ENCODE results near the gene HOXA13.

HOXA13 gene

GRCh38 chr7:27211764-27212204, 11.9 kb upstream of the HOXA13 start:
- TF ChIP-seq CTCF (IDR thresholded peaks at IDR 0.05) = no peak
- no peak overlapping the region for H3K4me3 ChIP-seq (ENCODE audit: low read depth in 1 of 2, low read length in 1 of 2)
- no peaks in the 10 kb centered on the region for H3K9me3 ChIP-seq
- H3K4me1 ChIP-seq (ENCODE audit: control insufficient read depth in 1 of 2, insufficient read depth in 1 of 2, low read depth in 1 of 2, low read length in 1 of 2) = peaks cover 0 to 6% of the 10 kb centered on the region in 2 experiments
- peaks cover 100% of the 10 kb centered on the region for H3K27me3 ChIP-seq
- H3K36me3 ChIP-seq = no peaks in the 10 kb centered on the region
- no peak overlapping the region for H3K27ac ChIP-seq

DNA sequence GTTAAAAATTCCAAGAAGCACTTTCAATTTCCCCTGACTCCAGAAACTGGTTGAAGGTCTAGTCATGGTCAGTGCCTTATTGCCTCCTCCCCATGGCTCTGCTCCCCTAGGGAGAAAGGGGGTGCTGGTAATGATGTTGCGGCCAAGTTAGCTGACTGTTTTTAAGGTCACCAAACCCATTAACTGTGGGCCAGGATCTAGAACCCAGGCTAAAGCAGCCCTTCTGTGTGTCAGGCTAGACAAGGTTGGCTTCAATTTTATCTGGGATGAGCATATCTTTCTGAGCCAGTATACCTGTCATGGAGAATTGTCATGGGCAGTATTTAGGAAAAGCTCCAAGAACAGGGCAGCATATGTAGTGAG, 11.2 kb upstream of the HOXA13 start:
- Histone ChIP-seq H3K4me3 (ENCODE audit: low read depth in 1 of 2, low read length in 1 of 2) (no peak overlapping the region), H3K4me1 (ENCODE audit: control insufficient read depth in 1 of 2, insufficient read depth in 1 of 2, low read depth in 1 of 2, low read length in 1 of 2) (peaks cover 0 to 6% of the 10 kb centered on the region in 2 experiments), H3K27me3 (peaks cover 100% of the 10 kb centered on the region), H3K27ac (no peak overlapping the region), H3K36me3 (no peaks in the 10 kb centered on the region), H3K9me3 (no peaks in the 10 kb centered on the region)
- TF ChIP-seq CTCF (IDR thresholded peaks at IDR 0.05) = no peak

DNA sequence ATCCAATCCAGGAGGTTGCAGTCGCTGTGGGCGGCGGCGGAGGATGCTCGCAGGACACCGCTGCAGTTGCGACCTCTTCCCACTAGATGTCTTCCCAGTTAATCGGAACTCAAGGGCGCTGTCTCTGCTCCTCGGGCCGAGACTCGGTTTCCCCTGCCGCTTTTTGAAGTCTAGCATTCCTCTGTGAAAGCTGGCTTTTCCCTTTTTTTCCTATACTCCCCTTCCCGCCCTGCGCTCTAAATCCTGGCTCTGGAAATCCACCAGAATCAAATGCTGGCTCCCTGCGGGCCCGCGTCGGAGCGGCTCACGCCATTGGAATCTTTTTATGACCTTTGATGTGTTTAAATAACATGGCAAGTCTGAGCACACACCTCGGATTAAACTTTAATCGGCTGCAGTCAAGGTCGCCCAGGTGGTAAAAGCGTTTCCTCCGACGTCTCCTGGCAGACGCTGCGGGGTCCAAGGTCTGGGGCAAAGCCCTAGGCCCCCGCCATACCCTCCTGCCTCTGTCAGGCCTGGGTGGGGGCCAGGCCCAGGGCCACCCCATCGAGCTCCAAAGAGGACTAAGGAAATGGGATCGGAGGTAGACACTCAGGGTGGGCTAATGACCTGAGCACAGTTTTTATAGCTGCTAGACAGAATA, 10.7 kb upstream of the HOXA13 start:
- H3K27ac ChIP-seq = no peak overlapping the region
- TF ChIP-seq CTCF (IDR thresholded peaks at IDR 0.05) = no peak
- H3K27me3 ChIP-seq = peaks cover 100% of the 10 kb centered on the region
- no peak overlapping the region for H3K4me3 ChIP-seq (ENCODE audit: low read depth in 1 of 2, low read length in 1 of 2)
- peaks cover 0 to 7% of the 10 kb centered on the region in 2 experiments for H3K4me1 ChIP-seq (ENCODE audit: control insufficient read depth in 1 of 2, insufficient read depth in 1 of 2, low read depth in 1 of 2, low read length in 1 of 2)
- H3K36me3 ChIP-seq = no peaks in the 10 kb centered on the region
- H3K9me3 ChIP-seq = no peaks in the 10 kb centered on the region

DNA sequence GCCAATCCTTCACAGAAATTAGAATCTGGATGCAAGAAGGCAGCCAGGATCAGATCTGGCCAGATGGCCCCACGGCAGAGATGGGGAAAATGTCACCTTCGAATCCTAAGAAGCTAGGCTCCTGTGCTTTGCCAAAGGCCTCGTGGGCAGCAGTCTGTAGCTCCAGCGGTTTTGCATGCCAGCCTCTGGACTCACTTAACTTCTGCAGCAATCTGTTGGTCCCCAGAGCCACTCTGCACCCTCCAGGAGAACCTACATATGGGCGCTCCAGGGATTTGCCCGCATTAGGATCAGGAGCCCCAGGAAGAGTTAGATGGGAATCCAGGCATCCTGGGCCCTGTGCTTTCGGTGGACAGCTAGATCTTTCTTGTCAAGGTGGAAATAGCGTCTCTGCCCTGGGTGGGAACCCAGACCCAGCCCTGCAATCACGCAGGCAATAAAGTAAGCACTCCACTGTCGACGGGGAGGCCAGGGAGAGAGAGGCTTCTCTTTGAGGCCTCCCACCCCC, 10.1 kb upstream of the HOXA13 start:
- no peak for TF ChIP-seq CTCF (IDR thresholded peaks at IDR 0.05)
- Histone ChIP-seq H3K27ac (no peak overlapping the region), H3K9me3 (no peaks in the 10 kb centered on the region), H3K36me3 (no peaks in the 10 kb centered on the region), H3K4me3 (ENCODE audit: low read depth in 1 of 2, low read length in 1 of 2) (no peak overlapping the region), H3K4me1 (ENCODE audit: control insufficient read depth in 1 of 2, insufficient read depth in 1 of 2, low read depth in 1 of 2, low read length in 1 of 2) (peaks cover 2 to 13% of the 10 kb centered on the region in 2 experiments), H3K27me3 (peaks cover 100% of the 10 kb centered on the region)

DNA sequence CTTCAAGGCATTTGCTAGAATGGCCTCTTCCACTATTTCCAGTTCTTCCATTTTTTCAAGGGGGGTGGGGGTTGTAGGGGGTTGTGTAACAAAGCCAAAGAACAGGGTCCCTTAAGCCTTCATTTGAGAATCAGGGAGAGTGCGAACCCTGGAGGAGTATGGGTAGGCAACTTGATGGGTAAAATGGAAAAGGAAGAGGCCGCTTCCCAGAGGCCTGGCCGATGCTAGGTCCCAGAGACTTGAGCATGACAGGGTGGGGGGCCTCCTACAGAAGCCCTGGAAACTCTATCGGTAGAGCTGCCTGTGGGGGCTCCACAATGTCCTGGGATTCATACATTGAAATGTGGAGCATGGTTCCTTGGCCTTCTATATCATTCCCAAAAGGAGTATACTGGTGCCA, 9.1 kb upstream of the HOXA13 start:
- peaks cover 100% of the 10 kb centered on the region for H3K27me3 ChIP-seq
- peaks cover 6 to 15% of the 10 kb centered on the region in 2 experiments for H3K4me1 ChIP-seq (ENCODE audit: control insufficient read depth in 1 of 2, insufficient read depth in 1 of 2, low read depth in 1 of 2, low read length in 1 of 2)
- no peaks in the 10 kb centered on the region for H3K36me3 ChIP-seq
- H3K9me3 ChIP-seq = no peaks in the 10 kb centered on the region
- no peak for TF ChIP-seq CTCF (IDR thresholded peaks at IDR 0.05)
- no peak overlapping the region for H3K27ac ChIP-seq
- no peak overlapping the region for H3K4me3 ChIP-seq (ENCODE audit: low read depth in 1 of 2, low read length in 1 of 2)
